CD4-positive, alpha-beta T cell treated with Interleukin-4 for 1 hour (primary cell): ENCODE results near the gene IRF4.
"Not testable (repeated sequence)": the region's sequence is repeated elsewhere in the genome, so short reads cannot be mapped to it uniquely, and the experiment has no call there.

Source experiments
- DNase-seq, 2 donors: peaks; one replicate each; pipeline ENCODE4 v3.0.0-alpha.2; 2020 to 2022

Gene IRF4

GRCh38 chr6:366389-367297, 24.9 kb upstream of the IRF4 start:
- DNase-seq, result no peak

DNA sequence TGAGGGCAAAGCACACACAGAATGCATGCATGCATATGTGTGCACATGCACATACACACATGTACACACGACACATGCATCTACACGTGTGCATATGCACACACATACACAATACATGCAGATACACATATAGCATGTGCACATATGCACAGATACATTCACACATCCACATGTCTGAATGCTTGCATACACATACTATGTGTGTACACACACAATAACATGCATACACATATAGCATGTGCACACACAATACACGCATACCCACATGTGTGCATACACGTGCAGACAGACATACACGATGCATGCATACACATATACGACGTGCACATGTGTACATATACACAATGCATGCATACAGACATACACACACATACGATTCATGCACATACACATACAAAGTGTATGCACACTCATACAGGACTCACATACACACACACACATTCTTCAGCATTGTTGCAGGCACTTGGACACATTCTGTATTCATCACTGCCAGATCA, 24.2 kb upstream of the IRF4 start:
- no peak for DNase-seq

- no peak for DNase-seq
Measured at GRCh38 chr6:367891-368630, 23.5 kb upstream of the IRF4 start.

DNA sequence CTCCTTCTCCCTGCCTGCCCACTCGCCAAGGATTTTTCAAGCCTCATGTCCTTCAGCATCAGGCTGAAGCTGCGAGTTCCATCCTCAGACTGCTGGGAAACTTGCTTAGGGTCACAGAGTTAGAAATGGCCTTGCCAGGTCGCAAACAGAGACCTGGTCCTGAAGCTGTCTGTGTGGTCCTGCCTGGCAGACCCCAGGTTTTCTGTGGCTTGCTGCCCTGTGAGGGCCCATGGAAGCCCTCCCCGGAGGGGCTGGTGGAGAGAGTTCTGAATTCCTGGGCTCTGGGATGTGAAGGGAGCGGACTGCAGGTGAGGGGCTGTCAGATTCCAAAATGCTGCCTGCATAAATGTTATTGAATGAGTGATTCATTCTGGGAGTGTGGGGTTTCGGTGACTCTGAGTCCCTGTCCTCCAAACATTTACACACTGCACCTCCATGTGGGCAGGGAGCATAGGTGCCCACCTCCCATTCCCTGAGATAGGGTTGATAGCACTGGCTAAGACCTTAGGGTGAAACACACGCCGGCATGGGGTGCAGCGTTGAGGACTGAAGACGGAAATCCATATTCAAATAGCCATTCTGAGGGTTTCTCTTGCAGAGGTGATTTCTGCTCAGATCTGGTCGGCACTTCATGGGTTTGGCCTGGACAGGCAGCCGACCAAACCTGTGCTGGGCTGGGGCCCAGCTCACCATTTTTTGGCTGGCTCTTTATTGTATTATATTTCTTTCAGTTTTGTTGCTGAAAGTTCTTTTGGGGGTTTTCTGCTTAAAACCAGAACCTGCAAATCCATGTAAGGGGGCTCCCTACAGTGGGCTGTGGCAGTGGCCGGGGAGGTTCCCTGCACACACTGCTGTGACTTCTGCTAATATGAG, 21.8 kb upstream of the IRF4 start:
- no peak for DNase-seq

GRCh38 chr6:370555-370954, 21.0 kb upstream of the IRF4 start:
- no peak for DNase-seq

- not testable (repeated sequence) for DNase-seq
Measured at GRCh38 chr6:371851-372250, 19.7 kb upstream of the IRF4 start.

GRCh38 chr6:372336-372911, 19.1 kb upstream of the IRF4 start:
- DNase-seq, result no peak

- no peak for DNase-seq
Measured at GRCh38 chr6:373031-373430, 18.5 kb upstream of the IRF4 start.

DNA sequence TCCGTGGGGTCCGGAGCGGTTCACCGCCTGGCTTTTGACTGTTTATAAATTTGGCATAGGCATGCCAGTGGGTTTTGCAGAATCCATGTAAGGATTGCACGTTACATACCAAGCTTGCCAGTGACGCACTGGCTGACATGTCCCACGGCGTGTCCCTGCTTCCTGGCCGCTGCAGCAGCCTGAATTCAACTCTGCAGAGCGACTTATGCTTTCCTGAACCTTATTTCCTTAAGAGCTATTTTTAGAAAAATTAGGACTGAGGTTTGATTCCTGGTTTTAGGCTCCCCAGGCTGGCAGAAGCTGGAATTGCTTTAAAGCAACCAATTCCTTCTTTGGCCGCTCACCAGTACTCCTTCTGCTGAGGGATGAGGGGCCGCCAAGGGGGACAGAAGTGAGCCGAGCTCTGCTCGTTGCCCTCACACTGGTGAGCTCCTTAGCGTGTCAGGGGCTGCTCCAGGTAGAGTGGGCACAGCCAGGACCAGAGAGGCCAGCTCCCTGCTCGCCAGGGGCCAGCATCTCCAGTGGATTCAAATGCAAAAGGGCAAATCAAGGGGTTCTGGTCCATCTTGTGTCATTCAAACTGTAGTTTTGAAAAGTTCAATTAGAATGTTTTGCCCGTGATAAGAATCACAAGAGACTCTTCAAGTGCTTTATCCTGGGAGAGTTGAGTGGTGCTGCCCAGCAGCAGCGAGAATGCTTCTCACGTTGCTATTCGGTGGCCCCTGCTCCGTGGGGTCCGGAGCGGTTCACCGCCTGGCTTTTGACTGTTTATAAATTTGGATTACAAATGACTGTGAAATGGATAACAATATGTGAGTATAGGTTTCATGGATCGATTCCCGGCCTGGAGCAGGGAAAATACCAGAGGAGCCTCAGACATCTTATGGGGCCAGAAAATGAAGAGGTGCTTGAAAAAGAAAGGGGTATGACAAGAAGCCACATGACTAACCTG, 17.5 kb upstream of the IRF4 start:
- DNase-seq, result no peak

DNA sequence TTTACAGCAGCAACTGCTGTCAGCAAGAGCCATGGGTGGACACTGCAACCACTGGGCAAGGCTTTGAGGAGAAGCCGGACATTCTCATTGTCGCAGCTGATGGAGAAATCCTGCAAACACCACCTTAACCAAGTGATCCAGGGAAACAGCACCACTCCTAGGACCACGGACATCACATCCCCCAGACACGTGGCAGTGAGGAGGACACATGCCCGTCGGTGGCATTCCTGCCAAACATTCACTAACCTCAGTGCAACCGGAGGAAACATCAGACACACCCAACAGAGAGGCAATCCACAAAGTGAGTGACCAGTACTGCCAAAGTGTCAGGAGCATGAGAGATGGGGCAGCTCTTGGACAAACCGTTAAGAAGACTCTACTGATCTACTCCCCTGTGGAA, 16.6 kb upstream of the IRF4 start:
- DNase-seq, result no peak

GRCh38 chr6:376827-377640, 14.5 kb upstream of the IRF4 start:
- no peak for DNase-seq

GRCh38 chr6:377641-378020, 13.9 kb upstream of the IRF4 start:
- DNase-seq, result not testable (repeated sequence)

DNA sequence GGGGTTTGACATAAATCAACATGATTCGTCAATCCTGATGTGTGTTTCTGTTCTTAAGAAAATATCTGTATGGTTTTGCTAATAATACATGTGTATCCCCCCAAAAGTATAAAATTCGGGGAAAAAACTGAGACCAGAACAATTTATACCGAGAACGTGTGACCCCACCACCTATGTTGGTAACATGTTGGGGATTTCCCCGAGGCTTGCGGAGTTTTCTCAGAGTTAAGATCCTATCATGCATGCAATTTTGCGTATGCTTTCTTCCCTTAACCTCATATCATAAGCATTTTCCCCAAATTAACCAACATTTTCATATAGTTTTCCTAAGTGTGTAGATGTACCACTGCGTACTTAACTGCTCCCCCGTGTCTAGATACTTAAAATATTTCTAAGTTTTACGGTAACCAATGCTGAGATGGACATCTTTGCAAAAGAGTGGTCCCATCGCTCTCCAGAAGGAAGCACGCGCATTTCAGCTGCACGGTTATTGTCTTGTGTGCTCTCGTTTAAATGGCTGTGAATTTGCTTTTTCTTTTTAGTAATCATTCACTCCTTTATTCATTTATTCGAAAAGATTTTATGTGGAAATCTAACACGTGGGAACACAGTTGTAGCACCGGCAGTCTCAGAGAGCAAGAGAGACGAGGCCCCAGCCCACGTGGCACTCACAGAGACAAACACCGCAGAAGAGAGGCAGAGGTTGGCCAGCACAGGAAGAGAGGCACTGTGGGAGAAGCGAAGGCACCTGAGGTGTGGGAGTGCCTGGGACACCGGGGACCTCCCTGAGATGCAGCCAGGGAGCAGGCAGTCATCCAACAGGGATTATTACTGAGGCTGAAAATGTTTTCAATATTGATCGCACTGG, 13.2 kb upstream of the IRF4 start:
- DNase-seq, result no peak

- DNase-seq, result no peak
Measured at GRCh38 chr6:378958-379409, 12.6 kb upstream of the IRF4 start.

- no peak for DNase-seq
Measured at GRCh38 chr6:379410-380181, 12.0 kb upstream of the IRF4 start.

DNA sequence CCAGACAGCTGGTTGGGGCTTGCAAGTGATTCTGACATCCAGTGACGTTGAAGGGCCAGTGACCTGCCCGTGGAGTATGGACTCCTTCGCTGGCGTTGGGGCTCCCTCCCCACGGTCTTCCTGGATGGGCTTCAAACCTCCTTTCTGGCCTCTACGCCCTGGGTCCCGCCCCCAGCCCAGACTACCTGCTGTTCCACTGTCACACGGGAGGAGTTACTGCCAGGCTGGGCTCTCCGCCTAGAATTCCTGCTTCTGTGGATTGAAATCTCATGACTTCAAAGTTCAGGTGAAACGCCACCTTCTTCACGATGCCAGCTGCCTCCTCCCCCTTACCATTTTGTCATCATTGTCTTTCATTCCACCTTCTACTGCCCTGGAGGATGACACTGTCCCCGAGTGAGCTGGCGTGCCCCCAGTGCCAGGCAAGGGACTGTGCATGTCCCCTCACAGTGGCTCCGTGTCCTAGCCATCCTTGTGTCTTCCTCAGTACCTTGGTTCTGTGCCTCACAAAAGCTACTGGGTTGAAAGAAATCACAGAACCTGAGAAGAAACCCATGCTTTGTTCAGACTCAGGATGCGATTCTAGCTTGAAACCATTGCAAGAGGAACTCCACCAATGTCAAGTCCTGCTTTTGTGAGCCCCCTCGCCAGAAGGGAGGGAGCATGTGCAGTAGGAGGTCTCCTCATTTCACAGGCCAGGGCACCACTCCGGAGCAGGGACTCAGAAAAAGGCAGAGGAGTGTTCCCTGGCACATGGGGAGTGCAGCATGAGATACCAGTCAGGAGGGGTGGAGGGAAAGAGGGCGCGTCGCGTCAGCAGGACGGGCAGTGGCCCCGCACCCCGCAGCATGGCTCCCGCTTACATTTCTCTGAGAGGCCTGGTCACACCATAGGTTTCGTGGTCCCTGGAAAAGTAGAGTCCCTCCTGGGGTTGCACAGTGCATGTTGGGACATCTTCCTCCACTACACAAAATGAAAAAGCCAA, 11.0 kb upstream of the IRF4 start:
- DNase-seq, result no peak

DNA sequence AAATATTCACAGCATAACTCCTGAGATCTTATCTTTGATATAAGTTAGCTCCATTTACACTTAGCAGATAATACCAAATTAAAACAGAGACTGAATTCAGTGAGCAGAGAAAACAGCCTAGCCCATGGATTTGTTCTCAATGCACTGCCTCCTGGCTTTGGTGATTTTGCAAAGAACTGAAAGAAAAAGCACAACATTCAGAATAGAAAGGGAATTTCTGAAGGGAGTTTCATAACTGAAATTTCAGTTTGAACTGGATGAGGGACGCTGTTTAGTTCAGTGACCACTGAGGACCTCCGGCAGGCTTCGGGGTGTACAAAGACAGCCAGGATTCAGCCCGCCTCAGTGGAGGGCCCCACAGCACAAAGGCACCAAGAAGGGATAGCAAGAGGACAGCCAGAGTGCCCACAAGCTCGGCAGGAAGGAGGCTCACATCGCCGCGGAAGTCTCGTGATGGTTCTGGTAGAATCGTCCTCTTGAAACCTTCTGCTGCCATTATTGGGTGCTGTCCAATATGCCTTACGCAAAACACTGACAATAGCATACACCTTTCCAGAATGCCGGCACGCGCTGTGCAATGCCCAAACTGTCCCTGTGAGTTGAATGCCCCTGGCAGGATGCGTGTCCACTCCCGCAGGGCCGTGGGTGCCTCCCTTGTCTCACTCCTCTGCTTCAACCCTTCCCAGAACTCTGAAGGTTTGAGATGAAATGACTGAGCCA, 9.7 kb upstream of the IRF4 start:
- DNase-seq, result no peak
